GM23338 (cell line): Measurements from ENCODE around the gene FGFR2. TPM values are rescaled to one million over a fixed set of nuclear protein-coding genes. Genes with fewer than 3 reads are reported as not detected.

Experiments
- ATAC-seq: fragments of 200-7000 bp; cut with Tn5 transposase; 3 replicates; pipeline ENCODE4 v1.9.1; 2020
- DNase-seq: peaks from one replicate; pipeline ENCODE4 v3.0.0-alpha.2; 2015; ENCODE audit warnings: low spot score
- H2AFZ ChIP-seq: fragments of 200-600 bp; sonication (generic); 2 replicates; pipeline ENCODE4 v1.8.0; 2016; ENCODE audit warnings: antibody characterized with exemption, mild to moderate bottlenecking, moderate library complexity
- H3F3A ChIP-seq: fragments of 200-600 bp; sonication (generic); replicated peaks from 2 replicates; pipeline ENCODE4 v1.8.0; 2017; ENCODE audit warnings: antibody characterized with exemption, mixed run types, low read depth
- H3K27ac ChIP-seq: fragments of 200-600 bp; sonication (generic); 2 replicates; pipeline ENCODE4 v1.6.1; 2016; ENCODE audit warnings: low read depth
- H3K27me3 ChIP-seq: fragments of 200-600 bp; sonication (generic); 2 replicates; pipeline ENCODE4 v1.8.0; 2016; ENCODE audit warnings: mild to moderate bottlenecking, mixed run types, moderate library complexity; ENCODE audit not compliant: insufficient read depth
- H3K36me3 ChIP-seq: fragments of 200-600 bp; sonication (generic); 2 replicates; pipeline ENCODE4 v1.8.0; 2016; ENCODE audit warnings: mild to moderate bottlenecking; ENCODE audit not compliant: insufficient read depth
- H3K4me1 ChIP-seq: fragments of 200-600 bp; sonication (generic); 2 replicates; pipeline ENCODE4 v1.8.0; 2016; ENCODE audit warnings: mild to moderate bottlenecking, moderate library complexity; ENCODE audit not compliant: insufficient read depth
- H3K4me2 ChIP-seq: fragments of 200-600 bp; sonication (generic); 2 replicates; pipeline ENCODE4 v1.7.1; 2017; ENCODE audit warnings: mixed run types
- H3K4me3 ChIP-seq: fragments of 200-600 bp; sonication (generic); 2 replicates; pipeline ENCODE4 v1.6.1; 2016; ENCODE audit warnings: mixed run types
- H3K79me2 ChIP-seq: fragments of 200-600 bp; sonication (generic); replicated peaks from 2 replicates; pipeline ENCODE4 v1.8.0; 2017; ENCODE audit warnings: mild to moderate bottlenecking; ENCODE audit not compliant: insufficient read depth
- H3K9me2 ChIP-seq: fragments of 200-600 bp; sonication (generic); 2 replicates; pipeline ENCODE4 v1.8.0; 2017; ENCODE audit not compliant: insufficient read depth
- H4K20me1 ChIP-seq: fragments of 200-600 bp; sonication (generic); replicated peaks from 2 replicates; pipeline ENCODE4 v1.8.0; 2017; ENCODE audit warnings: mild to moderate bottlenecking; ENCODE audit not compliant: insufficient read depth
- H3K27ac Mint-ChIP-seq: 2 replicates; pipeline ENCODE4 v1.8.0; 2020; ENCODE audit warnings: inconsistent platforms, mild to moderate bottlenecking, moderate library complexity, mixed read lengths
- H3K27me3 Mint-ChIP-seq: 3 replicates; pipeline ENCODE4 v1.8.0; 2022; ENCODE audit warnings: low read depth, mild to moderate bottlenecking, moderate library complexity, mixed read lengths, inconsistent platforms; ENCODE audit not compliant: insufficient read depth, poor library complexity
- H3K36me3 Mint-ChIP-seq: 3 replicates; pipeline ENCODE4 v1.8.0; 2021; ENCODE audit warnings: low read depth, mild to moderate bottlenecking, inconsistent platforms, moderate library complexity, mixed read lengths
- H3K4me1 Mint-ChIP-seq: 3 replicates; pipeline ENCODE4 v1.8.0; 2020; ENCODE audit warnings: mild to moderate bottlenecking, inconsistent platforms, mixed read lengths
- H3K4me3 Mint-ChIP-seq: 3 replicates; pipeline ENCODE4 v1.8.0; 2021; ENCODE audit warnings: moderate library complexity, mild to moderate bottlenecking, inconsistent platforms, mixed read lengths
- H3K9me3 Mint-ChIP-seq: 3 replicates; pipeline ENCODE4 v1.8.0; 2020; ENCODE audit warnings: moderate library complexity, mild to moderate bottlenecking, inconsistent platforms, mixed read lengths
- CREB1 ChIP-seq: fragments of 250-450 bp; sonication (Bioruptor Pico); IDR thresholded peaks from 2 replicates; pipeline ENCODE4 v1.5.0; 2020; ENCODE audit warnings: low read depth, mild to moderate bottlenecking, moderate library complexity
- CTCF ChIP-seq, 2 experiments: fragments of 200-600 bp in 1 of 2; sonication (generic) in 1 of 2; conservative IDR thresholded peaks; 2 replicates each; pipeline versions ENCODE4 v1.5.1 to v1.6.1; 2016 to 2017; ENCODE audit warnings: antibody characterized with exemption in 2 of 2, low read depth in 2 of 2, mild to moderate bottlenecking in 2 of 2, moderate library complexity in 1 of 2
- ETS1 ChIP-seq: IDR thresholded peaks from 2 replicates; pipeline ENCODE4 v1.6.1; 2016; ENCODE audit warnings: antibody characterized with exemption
- EZH2 ChIP-seq: fragments of 200-600 bp; sonication (generic); IDR thresholded peaks from one replicate; pipeline ENCODE4 v1.8.0; 2017; ENCODE audit warnings: antibody characterized with exemption, mild to moderate bottlenecking, low read depth; ENCODE audit not compliant: unreplicated experiment
- EZH2phosphoT487 ChIP-seq: fragments of 200-600 bp; sonication (generic); IDR thresholded peaks from one replicate; pipeline ENCODE4 v1.8.1; 2018; ENCODE audit warnings: antibody characterized with exemption; ENCODE audit not compliant: unreplicated experiment
- JUNB ChIP-seq: IDR thresholded peaks from one replicate; pipeline ENCODE4 v1.6.1; 2016; ENCODE audit warnings: antibody characterized with exemption; ENCODE audit not compliant: unreplicated experiment
- NANOG ChIP-seq: IDR thresholded peaks from 2 replicates; pipeline ENCODE4 v1.6.1; 2016; ENCODE audit warnings: antibody characterized with exemption, borderline replicate concordance
- POLR2AphosphoS5 ChIP-seq: IDR thresholded peaks from 2 replicates; pipeline ENCODE4 v1.6.1; 2016; ENCODE audit warnings: antibody characterized with exemption, low read depth
- REST ChIP-seq: IDR thresholded peaks from one replicate; pipeline ENCODE4 v1.6.1; 2018; ENCODE audit warnings: antibody characterized with exemption; ENCODE audit not compliant: unreplicated experiment
- STAT1 ChIP-seq: IDR thresholded peaks from one replicate; pipeline ENCODE4 v1.6.1; 2016; ENCODE audit warnings: antibody characterized with exemption; ENCODE audit not compliant: unreplicated experiment
- ZNF114 ChIP-seq: fragments of 250-450 bp; sonication (Bioruptor Pico); IDR thresholded peaks from 2 replicates; pipeline ENCODE4 v1.5.0; 2020; ENCODE audit warnings: mild to moderate bottlenecking, moderate library complexity
- ZNF331 ChIP-seq: fragments of 250-450 bp; sonication (Bioruptor Pico); IDR thresholded peaks from 2 replicates; pipeline ENCODE4 v1.5.0; 2020; ENCODE audit warnings: low read depth, mild to moderate bottlenecking, moderate library complexity
- ZNF462 ChIP-seq: fragments of 250-450 bp; sonication (Bioruptor Pico); IDR thresholded peaks from 2 replicates; pipeline ENCODE4 v1.5.0; 2020; ENCODE audit warnings: mild to moderate bottlenecking, moderate library complexity
- polyA plus RNA-seq: library from polyadenylated mRNA; unstranded; fragments of >200 nt; fragmentation: Nextera tagmentation; extraction: Ambion mirVana; gene quantifications from 2 replicates; pipeline ENCODE4 v1.2.1, GENCODE V29; 2016
- total RNA-seq: library from RNA; depleted of rRNA; stranded (reverse); fragments of >200 nt; shearing (Covaris generic); gene quantifications from 2 replicates; pipeline ENCODE4 v1.2.3, GENCODE V29; 2014

Gene FGFR2
- total and polyA plus RNA-seq, 2 experiments from 2014 or later: 31.1 to 106 TPM

- no peak overlapping the region for H3K4me3 Mint-ChIP-seq
- H3K36me3 ChIP-seq: peaks cover 10% of the 10 kb centered on the region; the same call in 1 of the 2 replicates
- H3K27me3 ChIP-seq: no peaks in the 10 kb centered on the region
- H3K27ac ChIP-seq: no peak overlapping the region
- H3K79me2 ChIP-seq: peaks cover 98% of the 10 kb centered on the region
- peak overlapping the region; percentile 15 for H3K27ac Mint-ChIP-seq
- H2AFZ ChIP-seq: no peak overlapping the region
- no peak overlapping the region for H3K4me3 ChIP-seq
- peak; percentile 50 for DNase-seq
- peaks cover 7% of the 10 kb centered on the region for H3K27me3 Mint-ChIP-seq
- H3K9me3 Mint-ChIP-seq: no peaks in the 10 kb centered on the region
- TF ChIP-seq EZH2 (no peak), POLR2AphosphoS5 (no peak), ZNF331 (no peak), ETS1 (no peak), ZNF462 (no peak), EZH2phosphoT487 (no peak), JUNB (no peak), NANOG (no peak), STAT1 (no peak), ZNF114 (CRISPR knock-in tag) (no peak), CREB1 (no peak), CTCF (conservative IDR thresholded peaks at IDR 0.05; ENCODE audit: low read depth in 2 of 2) (no peak), REST (no peak)
- peak; percentile 56 for ATAC-seq
- peak overlapping the region; percentile 25 for H3K4me2 ChIP-seq
- H4K20me1 ChIP-seq: peaks cover 17% of the 10 kb centered on the region; the same call in 1 of the 2 replicates
- 0 out of 2 replicates have a peak, but pooled peaks cover 3% of the 10 kb centered on the region for H3K9me2 ChIP-seq
- peaks cover 70% of the 10 kb centered on the region for H3K4me1 Mint-ChIP-seq
- H3F3A ChIP-seq: 0 out of 2 replicates have a peak, but pooled peaks cover 6% of the 10 kb centered on the region
- H3K36me3 Mint-ChIP-seq: peaks cover 75% of the 10 kb centered on the region
- peaks cover 42% of the 10 kb centered on the region for H3K4me1 ChIP-seq
Measured at GRCh38 chr10:121536310-121536913, 61.8 kb downstream of the FGFR2 start.
